Measurements from ENCODE around the gene CBFA2T2.

The CBFA2T2 gene

DNA sequence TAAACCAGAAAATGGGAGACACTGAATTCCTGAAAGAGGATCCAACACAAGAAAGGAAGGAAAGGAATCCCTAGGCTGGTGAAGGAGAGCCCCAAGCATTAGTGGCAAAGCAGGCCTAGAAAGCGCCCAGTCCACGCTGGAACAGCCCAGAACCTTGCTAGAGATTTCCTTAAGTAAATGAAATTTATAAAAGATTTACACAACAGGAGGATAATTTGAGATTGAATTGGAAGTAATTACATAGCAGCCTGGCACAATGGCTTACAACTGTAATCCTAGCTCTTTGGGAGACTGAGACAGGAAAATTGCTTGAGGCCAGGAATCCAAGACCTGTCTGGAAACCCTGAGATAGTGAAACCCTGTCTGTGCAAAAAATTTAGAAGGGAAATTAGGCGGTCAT lies 145.4 kb downstream of the CBFA2T2 start:
- no peak for DNase-seq (ENCODE audit: extremely low spot score)
- TF ChIP-seq CTCF (IDR thresholded peaks at IDR 0.05; ENCODE audit: control extremely low read depth, extremely low read depth, low read depth, missing control alignments), result no peak
- ChIA-PET CTCF (interaction anchor here (1.3 kb wide), 1 partner anchor 33 kb away, joined by 3 read pairs; no protein-coding TSS in a partner anchor), POLR2A (no interaction called here)

DNA sequence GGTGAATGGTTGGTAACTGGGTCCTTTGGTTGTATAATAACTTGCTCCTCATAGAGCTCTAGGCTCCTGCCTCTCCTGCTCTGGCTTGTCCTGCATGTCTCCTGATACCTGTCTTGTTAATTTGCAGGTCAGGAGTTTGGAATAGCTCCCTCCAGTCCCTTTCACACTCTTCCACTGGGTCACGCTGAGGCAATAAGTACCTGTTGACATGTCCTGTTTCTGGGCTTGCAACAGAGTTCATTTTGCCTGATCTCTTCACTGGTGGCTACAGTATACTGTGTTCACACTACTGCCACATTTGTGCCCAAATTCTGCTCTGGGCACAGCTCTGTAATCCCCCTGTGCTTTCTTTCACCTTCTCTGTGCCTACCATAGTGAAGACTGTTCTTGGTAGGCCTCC lies 146.9 kb downstream of the CBFA2T2 start:
- no peak for DNase-seq (ENCODE audit: extremely low spot score)
- no peak for TF ChIP-seq CTCF (IDR thresholded peaks at IDR 0.05; ENCODE audit: control extremely low read depth, extremely low read depth, low read depth, missing control alignments)
- ChIA-PET CTCF (interaction anchor here (1.6 kb wide), 1 partner anchor 10 kb away, joined by 3 read pairs; no protein-coding TSS in a partner anchor), POLR2A (no interaction called here)

DNA sequence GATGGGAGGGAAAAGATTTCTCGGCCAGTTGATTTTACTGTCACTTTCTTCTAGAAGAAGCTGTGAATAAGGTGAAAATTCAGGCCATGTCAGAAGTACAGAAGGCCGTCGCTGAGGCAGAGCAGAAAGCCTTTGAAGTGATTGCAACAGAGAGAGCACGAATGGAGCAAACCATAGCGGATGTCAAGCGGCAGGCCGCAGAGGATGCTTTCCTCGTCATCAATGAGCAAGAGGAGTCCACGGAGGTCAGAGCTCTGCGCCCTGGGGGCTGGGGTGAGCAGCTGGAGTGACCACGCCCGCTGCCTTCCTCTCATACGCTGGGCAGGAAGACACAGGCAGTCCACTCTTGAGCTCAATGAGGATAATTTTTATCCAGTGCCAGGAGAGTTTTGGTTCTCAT lies 150.4 kb downstream of the CBFA2T2 start:
- no peak for TF ChIP-seq CTCF (IDR thresholded peaks at IDR 0.05; ENCODE audit: control extremely low read depth, extremely low read depth, low read depth, missing control alignments)
- ChIA-PET POLR2A (no interaction called here), CTCF (interaction anchor here (0.9 to 1.8 kb wide), 5 partner anchors 9 to 35 kb away, joined by 3 to 7 read pairs (median 4); partner anchors contain the start of gene ACTL10)
- DNase-seq (ENCODE audit: extremely low spot score), result no peak

DNA sequence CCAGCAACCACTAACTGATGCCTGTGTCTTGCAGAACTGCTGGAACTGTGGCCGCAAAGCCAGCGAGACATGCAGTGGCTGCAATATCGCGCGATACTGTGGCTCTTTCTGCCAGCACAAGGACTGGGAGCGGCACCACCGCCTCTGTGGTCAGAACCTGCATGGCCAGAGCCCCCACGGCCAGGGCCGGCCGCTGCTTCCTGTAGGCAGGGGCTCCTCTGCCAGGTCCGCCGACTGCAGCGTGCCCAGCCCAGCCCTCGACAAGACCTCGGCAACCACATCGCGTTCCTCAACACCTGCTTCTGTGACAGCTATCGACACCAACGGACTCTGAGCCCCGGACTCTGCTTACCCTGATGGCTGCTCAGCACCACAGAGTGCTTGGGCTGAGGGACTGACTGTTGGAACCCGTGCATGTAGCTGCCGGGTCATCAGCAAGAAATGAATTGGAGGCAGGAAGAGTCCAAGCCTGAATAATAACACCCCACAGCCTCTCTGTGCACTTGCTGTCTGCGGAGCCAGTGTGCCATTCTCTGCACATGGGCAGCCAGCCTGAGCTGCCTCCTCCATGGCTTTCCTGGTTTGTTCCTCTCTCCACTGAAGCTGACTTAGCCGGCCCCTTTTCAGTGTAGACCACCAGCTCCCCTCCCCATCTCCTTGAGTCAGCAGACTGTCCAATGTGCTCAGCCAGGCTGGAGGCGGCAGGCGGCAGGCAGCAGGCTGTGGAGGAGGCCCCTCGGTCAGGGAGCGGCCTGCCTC lies 154.6 kb downstream of the CBFA2T2 start:
- no peak for TF ChIP-seq CTCF (IDR thresholded peaks at IDR 0.05; ENCODE audit: control extremely low read depth, extremely low read depth, low read depth, missing control alignments)
- ChIA-PET CTCF (interaction anchor here (1.3 to 1.8 kb wide), 3 partner anchors 10 to 174 kb away, joined by 3 to 5 read pairs (median 3); no protein-coding TSS in a partner anchor), POLR2A (no interaction called here)
- no peak for DNase-seq (ENCODE audit: extremely low spot score)

- TF ChIP-seq CTCF (IDR thresholded peaks at IDR 0.05; ENCODE audit: control extremely low read depth, extremely low read depth, low read depth, missing control alignments), result no peak
- CTCF ChIA-PET, result interaction anchor here (1.3 to 1.8 kb wide), 3 partner anchors 9 to 175 kb away, joined by 3 to 5 read pairs (median 3); no protein-coding TSS in a partner anchor
- POLR2A ChIA-PET, result no interaction called here
- no peak for DNase-seq (ENCODE audit: extremely low spot score)
Measured at GRCh38 chr20:33645072-33645358, 155.1 kb downstream of the CBFA2T2 start.

DNA sequence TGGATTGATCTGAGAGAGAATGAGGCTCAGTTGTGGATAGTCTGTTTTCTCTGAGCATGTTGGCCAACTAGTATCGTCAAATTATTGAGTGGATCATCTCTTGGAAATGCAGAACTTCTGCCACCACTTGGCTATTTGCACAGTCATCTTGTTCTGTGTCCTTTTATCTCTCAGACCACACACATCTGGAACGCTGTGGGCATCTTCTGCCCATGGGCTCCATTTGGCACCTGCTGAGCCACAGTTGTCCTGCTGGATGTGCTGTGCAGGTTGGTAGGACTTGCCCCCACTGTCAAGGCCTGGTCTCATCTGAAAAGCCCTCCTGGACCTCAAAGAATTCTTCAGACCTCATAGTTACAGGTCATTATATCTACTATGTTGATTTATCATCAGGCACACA lies 155.5 kb downstream of the CBFA2T2 start:
- no peak for TF ChIP-seq CTCF (IDR thresholded peaks at IDR 0.05; ENCODE audit: control extremely low read depth, extremely low read depth, low read depth, missing control alignments)
- ChIA-PET POLR2A (no interaction called here), CTCF (interaction anchor here (1.3 to 1.8 kb wide), 3 partner anchors 9 to 175 kb away, joined by 3 to 5 read pairs (median 3); no protein-coding TSS in a partner anchor)
- DNase-seq (ENCODE audit: extremely low spot score), result no peak

Data from GM10248 (cell line).